Endothelial cell of hepatic sinusoid (primary cell): Measurements from ENCODE around the gene SLFN5.
"Not testable (repeated sequence)": the region's sequence is repeated elsewhere in the genome, so short reads cannot be mapped to it uniquely, and the experiment has no call there.

Source experiments
- in situ Hi-C: cut with HindIII; loops from 2 replicates; pipeline ENCODE4 v1.10.0; 2017; ENCODE audit warnings: low sequenced_read_pairs

The SLFN5 gene

GRCh38 chr17:35242805-35243560, at the start of gene SLFN5:
SLFN5 (plus strand) TSS chr17:35243072; CDS start chr17:35258691, 15,619 bp downstream.
- in situ Hi-C loops, result no loop called here

- in situ Hi-C loops, result loop anchor here (25.0 kb wide), 1 partner anchor 318 kb away; no protein-coding TSS in a partner anchor
Measured at GRCh38 chr17:35194001-35194400, 48.9 kb upstream of the SLFN5 start, which contains the start of gene SLC35G3. SLC35G3 (minus strand) TSS chr17:35194393; CDS start chr17:35194307, 86 bp downstream.

GRCh38 chr17:35195062-35195461, 47.8 kb upstream of the SLFN5 start:
- in situ Hi-C loops, result loop anchor here (25.0 kb wide), 1 partner anchor 317 kb away; no protein-coding TSS in a partner anchor

GRCh38 chr17:35202582-35202981, 40.3 kb upstream of the SLFN5 start:
- in situ Hi-C loops, result not testable (repeated sequence)

GRCh38 chr17:35210741-35211140, 32.1 kb upstream of the SLFN5 start:
- in situ Hi-C loops, result no loop called here

- in situ Hi-C loops, result no loop called here
Measured at GRCh38 chr17:35212668-35213067, 30.2 kb upstream of the SLFN5 start.

- in situ Hi-C loops, result no loop called here
Measured at GRCh38 chr17:35213412-35213940, 29.4 kb upstream of the SLFN5 start.

GRCh38 chr17:35214192-35214591, 28.7 kb upstream of the SLFN5 start:
- in situ Hi-C loops, result no loop called here

GRCh38 chr17:35214631-35215273, 28.1 kb upstream of the SLFN5 start:
- in situ Hi-C loops, result no loop called here

GRCh38 chr17:35217107-35217506, 25.8 kb upstream of the SLFN5 start:
- in situ Hi-C loops, result no loop called here

GRCh38 chr17:35218915-35219314, 24.0 kb upstream of the SLFN5 start:
- in situ Hi-C loops, result no loop called here

- in situ Hi-C loops, result no loop called here
Measured at GRCh38 chr17:35222452-35222851, 20.4 kb upstream of the SLFN5 start.

- in situ Hi-C loops, result no loop called here
Measured at GRCh38 chr17:35224436-35224835, 18.4 kb upstream of the SLFN5 start.

GRCh38 chr17:35227546-35227945, 15.3 kb upstream of the SLFN5 start:
- in situ Hi-C loops, result no loop called here

GRCh38 chr17:35229638-35230037, 13.2 kb upstream of the SLFN5 start:
- in situ Hi-C loops, result no loop called here

GRCh38 chr17:35234315-35234714, 8.6 kb upstream of the SLFN5 start:
- in situ Hi-C loops, result not testable (repeated sequence)

- in situ Hi-C loops, result no loop called here
Measured at GRCh38 chr17:35235289-35235688, 7.6 kb upstream of the SLFN5 start.

- in situ Hi-C loops, result no loop called here
Measured at GRCh38 chr17:35235917-35236316, 7.0 kb upstream of the SLFN5 start.

- in situ Hi-C loops, result no loop called here
Measured at GRCh38 chr17:35236821-35237220, 6.1 kb upstream of the SLFN5 start.

- in situ Hi-C loops, result no loop called here
Measured at GRCh38 chr17:35238821-35239220, 4.1 kb upstream of the SLFN5 start.

GRCh38 chr17:35239823-35240222, 3.0 kb upstream of the SLFN5 start:
- in situ Hi-C loops, result no loop called here

GRCh38 chr17:35240861-35241260, 2.0 kb upstream of the SLFN5 start:
- in situ Hi-C loops, result no loop called here
